Fibroblast of gingiva (primary cell): ENCODE data around the gene GABBR1.

ENCODE experiments used
- DNase-seq: peaks from one replicate; pipeline ENCODE4 v3.0.0-alpha.2; 2011; ENCODE audit warnings: low read depth

GABBR1 gene

GRCh38 chr6:29620630-29621029 is 12.4 kb downstream of the GABBR1 start:
- no peak for DNase-seq

- DNase-seq = no peak
Measured at GRCh38 chr6:29619578-29620160, 13.3 kb downstream of the GABBR1 start.

- DNase-seq = no peak
Measured at GRCh38 chr6:29617782-29618554, 15.0 kb downstream of the GABBR1 start.

DNA sequence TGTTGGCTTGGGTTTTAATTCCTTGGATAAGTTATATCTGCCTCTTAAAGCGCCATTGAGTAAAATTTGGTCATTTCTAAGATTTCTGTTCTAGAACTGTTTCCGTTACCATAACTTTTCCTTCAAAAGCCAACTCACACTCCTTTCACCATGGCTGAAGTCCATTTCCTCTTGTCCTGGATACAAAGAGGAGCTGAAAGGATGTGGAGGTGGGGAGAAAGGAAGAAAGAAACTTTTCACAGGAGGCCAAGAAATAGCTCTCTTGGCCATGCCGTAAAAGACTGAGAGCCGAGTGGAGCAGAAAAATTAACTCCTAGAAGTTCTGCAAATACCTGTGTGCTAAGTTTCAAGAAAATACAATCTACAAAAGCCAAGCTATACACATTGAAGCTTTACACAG is 21.6 kb downstream of the GABBR1 start:
- no peak for DNase-seq

GRCh38 chr6:29610540-29610939 is 22.4 kb downstream of the GABBR1 start:
- DNase-seq = no peak

DNA sequence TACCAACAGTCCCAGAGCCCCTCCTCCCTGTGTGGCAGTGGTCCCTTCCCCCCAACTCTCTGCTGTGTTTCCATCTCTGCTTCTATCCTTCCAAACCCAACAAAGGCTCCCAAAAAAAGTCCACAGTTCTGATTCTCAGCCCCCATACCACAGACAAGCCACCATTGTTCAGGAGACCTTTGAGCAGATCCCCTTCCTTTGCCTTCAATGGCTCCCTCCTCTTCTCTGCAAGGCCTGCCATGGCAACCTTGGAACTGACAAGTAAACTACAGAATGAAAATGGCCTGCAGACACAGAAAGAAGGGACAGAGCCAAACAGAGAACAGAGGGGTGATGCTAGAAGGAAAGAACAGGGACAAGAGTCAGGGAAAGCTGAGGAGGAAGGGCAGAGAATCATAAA is 24.9 kb downstream of the GABBR1 start:
- DNase-seq = no peak

DNA sequence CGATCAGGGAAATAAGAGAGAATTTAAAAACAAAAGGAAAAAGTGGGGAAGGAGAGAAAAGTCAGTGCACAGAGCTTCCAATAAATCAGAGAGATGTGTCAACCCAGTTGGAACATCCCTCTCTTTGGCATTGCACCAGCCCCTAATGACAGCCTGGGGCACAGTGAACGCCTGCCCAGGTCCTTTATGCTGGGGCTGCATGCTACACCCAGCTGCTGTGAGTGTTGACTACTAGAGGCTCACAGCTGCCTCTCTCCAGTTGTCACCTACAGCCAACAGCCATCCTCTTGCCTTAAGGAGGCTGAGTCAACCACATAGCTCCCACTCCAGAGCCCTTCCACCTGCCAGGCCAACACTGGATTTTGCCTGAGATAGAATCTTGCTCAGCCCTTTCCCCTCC is 29.1 kb downstream of the GABBR1 start:
- DNase-seq = no peak

DNA sequence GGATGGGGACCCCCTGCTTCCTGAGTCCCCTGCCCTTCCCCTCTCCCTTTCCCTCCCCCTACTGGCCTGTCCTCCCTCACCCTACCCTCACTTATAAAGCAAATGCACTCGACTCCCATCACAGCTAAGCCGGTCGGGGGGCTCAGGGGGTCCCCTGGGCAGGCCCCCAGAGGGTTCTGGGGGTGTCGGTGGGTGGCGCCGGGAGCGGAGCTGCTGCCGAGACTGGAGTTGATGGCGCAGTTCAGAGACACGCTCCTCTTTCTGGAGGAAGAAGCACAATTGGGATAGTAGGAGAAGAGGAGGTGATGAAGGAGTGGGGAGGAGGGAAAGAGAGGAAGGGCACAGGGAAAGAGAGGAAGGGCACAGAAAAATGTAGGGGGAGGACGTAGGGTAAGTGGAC is 29.5 kb downstream of the GABBR1 start:
- DNase-seq = no peak

GRCh38 chr6:29602564-29603361 is 30.2 kb downstream of the GABBR1 start:
- DNase-seq = no peak

- DNase-seq = no peak
Measured at GRCh38 chr6:29598172-29598747, 34.7 kb downstream of the GABBR1 start.

GRCh38 chr6:29597184-29597583 is 35.8 kb downstream of the GABBR1 start:
- DNase-seq = peak; percentile 38

- no peak for DNase-seq
Measured at GRCh38 chr6:29596381-29596900, 36.5 kb downstream of the GABBR1 start.

DNA sequence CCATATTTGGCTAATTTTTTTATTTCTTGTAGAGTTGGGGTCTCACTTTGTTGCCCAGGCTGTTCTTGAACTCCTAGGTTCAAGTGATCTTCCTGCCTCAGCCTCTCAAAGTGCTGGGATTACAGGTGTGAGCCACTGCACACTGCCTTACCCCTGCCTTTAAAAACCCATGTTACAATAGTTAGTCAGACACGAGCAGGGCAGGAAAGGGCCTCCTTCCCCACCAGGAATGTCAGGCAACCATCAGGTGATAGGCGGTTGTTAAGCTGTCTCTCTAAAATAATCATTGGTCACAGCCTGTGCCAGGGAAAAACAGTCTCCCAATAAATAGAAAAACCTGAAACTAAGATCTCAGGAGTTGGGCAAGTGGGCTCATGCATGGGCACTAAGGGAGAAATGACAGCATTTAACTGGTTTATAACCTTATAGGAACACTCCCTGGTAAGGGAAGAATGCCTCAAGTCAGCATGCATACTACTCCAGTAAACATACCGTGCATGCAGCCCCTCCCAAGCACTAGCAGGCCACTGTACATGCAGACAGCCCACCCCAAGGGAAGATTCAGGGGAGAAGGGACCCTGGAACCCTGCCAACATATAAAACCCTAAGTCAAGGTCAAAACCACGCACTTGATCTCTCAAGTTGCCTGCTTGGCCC is 39.7 kb downstream of the GABBR1 start:
- DNase-seq = no peak

DNA sequence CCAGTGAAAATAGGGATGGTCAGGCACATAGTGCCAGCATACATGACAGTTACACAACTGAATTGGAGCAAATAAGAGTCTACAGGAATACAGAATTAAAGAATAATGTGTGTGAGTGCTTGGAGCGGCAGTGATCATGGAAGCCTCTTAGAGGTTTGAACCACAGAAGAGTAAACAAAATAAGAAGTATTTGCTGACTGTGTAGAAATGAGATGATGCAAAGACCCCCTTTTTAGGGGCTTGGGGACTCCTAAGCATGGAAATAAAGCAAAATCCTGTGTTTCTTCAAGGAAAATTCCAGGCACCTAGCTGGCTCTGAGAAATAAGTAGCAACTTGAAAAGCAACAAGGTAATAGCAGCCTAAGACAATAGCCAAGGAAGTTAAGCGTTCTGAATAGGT is 41.3 kb downstream of the GABBR1 start:
- DNase-seq = no peak

DNA sequence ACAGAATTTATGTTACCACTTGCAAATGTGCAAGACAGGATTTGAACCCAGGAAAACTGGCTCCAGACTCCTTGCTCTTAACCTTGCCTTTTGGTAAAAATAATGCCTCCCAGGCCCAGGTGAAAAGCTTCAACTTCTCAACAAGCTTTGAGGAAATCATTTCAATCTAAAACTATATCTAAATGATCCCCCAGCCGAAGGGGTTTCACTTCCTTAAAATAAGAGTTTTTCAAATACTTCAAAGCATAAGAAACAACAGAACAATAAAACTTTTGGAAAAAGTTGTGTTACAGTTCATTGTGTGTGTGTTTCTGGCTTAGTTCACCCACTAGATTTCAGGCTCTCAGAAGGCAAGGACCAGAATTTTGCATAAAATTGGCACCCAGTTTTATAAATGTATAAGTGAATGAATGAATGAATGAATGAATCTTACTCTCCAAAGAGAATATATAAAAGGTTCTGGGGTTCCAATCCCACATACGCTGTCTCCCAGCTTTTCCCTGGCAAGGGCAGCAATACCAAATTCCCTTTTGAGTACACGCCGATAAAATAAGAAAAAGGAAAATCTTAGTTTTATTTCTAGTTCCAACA is 42.7 kb downstream of the GABBR1 start:
- no peak for DNase-seq

DNA sequence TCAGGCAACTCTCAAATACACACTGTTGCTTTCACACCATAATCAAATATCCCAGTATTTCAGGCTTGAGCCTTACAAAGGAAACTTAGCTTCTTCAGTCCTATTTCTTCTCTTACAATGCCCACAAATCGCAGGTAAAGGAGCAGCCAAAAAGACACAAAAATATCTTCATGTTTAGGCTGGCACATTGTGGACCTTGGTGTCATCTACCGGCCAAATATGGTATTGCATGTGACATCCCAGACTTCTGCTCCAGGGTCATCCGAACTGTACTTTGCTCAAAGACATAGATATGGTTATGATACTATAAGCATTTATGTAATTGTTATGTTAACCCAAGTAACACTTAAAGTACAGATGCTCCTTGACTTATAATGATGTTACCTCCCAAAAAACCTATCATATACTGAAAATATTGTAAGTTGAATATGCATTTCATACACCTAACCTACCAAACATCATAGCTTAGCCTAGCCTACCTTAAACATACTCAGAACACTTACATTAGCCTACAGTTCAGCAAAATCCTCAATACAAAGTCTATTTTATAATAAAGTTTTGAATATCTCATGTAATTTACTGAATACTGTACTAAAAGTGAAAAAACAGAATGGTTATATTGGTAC is 43.4 kb downstream of the GABBR1 start:
- DNase-seq = peak; percentile 39

GRCh38 chr6:29584821-29585220 is 48.2 kb downstream of the GABBR1 start, which contains the start of gene OR2H2:
OR2H2 (plus strand) TSS chr6:29585121; CDS start chr6:29587945, 2,824 bp downstream.
- DNase-seq = no peak

DNA sequence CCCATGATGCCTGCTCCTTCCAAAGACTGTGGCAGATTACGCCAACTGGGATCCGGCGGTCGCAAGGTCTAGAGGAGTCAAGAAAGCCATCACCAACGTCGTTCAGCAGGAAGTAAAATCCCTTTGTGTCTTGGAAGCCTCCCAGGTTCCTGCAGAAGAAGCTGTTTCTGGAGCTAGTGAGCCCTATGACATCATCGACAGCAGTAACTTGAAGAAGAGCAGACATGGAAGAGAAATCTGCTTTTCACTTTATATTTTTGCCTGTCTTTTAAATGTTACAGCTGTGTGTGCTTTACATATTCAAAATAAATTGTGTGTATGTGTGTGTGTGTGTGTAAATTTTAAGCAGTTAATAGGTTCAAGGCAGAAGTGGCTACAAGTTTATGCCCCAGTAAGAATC is 55.4 kb downstream of the GABBR1 start:
- DNase-seq = no peak

- DNase-seq = no peak
Measured at GRCh38 chr6:29576056-29576455, 56.9 kb downstream of the GABBR1 start.

GRCh38 chr6:29567991-29568390 is 65.0 kb downstream of the GABBR1 start:
- DNase-seq = peak; percentile 74

DNA sequence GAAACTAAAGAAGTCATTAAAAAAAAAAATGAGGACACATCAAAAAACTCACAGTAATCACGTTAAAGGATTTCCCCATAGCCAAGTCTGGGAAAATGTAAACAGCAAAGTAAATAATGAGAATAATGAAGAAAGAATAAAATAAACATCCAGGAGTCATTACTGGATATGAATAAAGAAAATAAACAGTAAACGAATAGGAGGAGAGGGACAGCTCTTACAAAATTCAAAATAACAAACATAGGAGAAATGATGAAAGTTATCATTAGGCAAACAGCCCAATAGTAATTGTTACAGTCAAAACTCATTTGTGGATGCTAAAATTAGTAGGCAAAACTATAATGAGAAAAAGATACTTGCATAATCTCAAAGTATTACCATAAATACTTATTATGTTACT is 65.4 kb downstream of the GABBR1 start:
- DNase-seq = peak; percentile 32
